Ishikawa (cell line): ENCODE data around the gene INO80.

Experiments used
- CEBPB ChIP-seq: IDR thresholded peaks from 2 replicates; pipeline ENCODE4 v1.6.1; 2012
- MAX ChIP-seq: IDR thresholded peaks from 2 replicates; pipeline ENCODE4 v1.6.1; 2012

GRCh38 chr15:40941528-40942336 lies 174.3 kb downstream of the INO80 start:
- TF ChIP-seq MAX (peak; percentile 72), CEBPB (no peak)
